Measurements from ENCODE around the gene C9orf72.

GRCh38 chr9:27514551-27514950 lies 58.7 kb downstream of the C9orf72 start:
- TF ChIP-seq EZH2 (IDR thresholded peaks at IDR 0.05; ENCODE audit: low read depth, unreplicated experiment) (no peak), REST (IDR thresholded peaks at IDR 0.05; ENCODE audit: unreplicated experiment) (no peak), EZH2phosphoT487 (IDR thresholded peaks at IDR 0.05; ENCODE audit: unreplicated experiment) (no peak), POLR2AphosphoS5 (IDR thresholded peaks at IDR 0.05; ENCODE audit: low read depth) (no peak), CREB1 (CRISPR knock-in tag; IDR thresholded peaks at IDR 0.05; ENCODE audit: low read depth) (no peak), STAT1 (IDR thresholded peaks at IDR 0.05; ENCODE audit: unreplicated experiment) (no peak), JUNB (IDR thresholded peaks at IDR 0.05; ENCODE audit: unreplicated experiment) (no peak), ZNF114 (CRISPR knock-in tag; IDR thresholded peaks at IDR 0.05) (no peak), ZNF331 (CRISPR knock-in tag; IDR thresholded peaks at IDR 0.05; ENCODE audit: low read depth) (no peak), NANOG (IDR thresholded peaks at IDR 0.05; ENCODE audit: borderline replicate concordance) (no peak)
- TF ChIP-seq, protein P1, sequence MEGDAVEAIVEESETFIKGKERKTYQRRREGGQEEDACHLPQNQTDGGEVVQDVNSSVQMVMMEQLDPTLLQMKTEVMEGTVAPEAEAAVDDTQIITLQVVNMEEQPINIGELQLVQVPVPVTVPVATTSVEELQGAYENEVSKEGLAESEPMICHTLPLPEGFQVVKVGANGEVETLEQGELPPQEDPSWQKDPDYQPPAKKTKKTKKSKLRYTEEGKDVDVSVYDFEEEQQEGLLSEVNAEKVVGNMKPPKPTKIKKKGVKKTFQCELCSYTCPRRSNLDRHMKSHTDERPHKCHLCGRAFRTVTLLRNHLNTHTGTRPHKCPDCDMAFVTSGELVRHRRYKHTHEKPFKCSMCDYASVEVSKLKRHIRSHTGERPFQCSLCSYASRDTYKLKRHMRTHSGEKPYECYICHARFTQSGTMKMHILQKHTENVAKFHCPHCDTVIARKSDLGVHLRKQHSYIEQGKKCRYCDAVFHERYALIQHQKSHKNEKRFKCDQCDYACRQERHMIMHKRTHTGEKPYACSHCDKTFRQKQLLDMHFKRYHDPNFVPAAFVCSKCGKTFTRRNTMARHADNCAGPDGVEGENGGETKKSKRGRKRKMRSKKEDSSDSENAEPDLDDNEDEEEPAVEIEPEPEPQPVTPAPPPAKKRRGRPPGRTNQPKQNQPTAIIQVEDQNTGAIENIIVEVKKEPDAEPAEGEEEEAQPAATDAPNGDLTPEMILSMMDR (conservative IDR thresholded peaks at IDR 0.05; ENCODE audit: low read depth in 2 of 2) = no peak
- TF ChIP-seq, protein P2, sequence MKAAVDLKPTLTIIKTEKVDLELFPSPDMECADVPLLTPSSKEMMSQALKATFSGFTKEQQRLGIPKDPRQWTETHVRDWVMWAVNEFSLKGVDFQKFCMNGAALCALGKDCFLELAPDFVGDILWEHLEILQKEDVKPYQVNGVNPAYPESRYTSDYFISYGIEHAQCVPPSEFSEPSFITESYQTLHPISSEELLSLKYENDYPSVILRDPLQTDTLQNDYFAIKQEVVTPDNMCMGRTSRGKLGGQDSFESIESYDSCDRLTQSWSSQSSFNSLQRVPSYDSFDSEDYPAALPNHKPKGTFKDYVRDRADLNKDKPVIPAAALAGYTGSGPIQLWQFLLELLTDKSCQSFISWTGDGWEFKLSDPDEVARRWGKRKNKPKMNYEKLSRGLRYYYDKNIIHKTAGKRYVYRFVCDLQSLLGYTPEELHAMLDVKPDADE (IDR thresholded peaks at IDR 0.05) = no peak
- TF ChIP-seq, protein P3, sequence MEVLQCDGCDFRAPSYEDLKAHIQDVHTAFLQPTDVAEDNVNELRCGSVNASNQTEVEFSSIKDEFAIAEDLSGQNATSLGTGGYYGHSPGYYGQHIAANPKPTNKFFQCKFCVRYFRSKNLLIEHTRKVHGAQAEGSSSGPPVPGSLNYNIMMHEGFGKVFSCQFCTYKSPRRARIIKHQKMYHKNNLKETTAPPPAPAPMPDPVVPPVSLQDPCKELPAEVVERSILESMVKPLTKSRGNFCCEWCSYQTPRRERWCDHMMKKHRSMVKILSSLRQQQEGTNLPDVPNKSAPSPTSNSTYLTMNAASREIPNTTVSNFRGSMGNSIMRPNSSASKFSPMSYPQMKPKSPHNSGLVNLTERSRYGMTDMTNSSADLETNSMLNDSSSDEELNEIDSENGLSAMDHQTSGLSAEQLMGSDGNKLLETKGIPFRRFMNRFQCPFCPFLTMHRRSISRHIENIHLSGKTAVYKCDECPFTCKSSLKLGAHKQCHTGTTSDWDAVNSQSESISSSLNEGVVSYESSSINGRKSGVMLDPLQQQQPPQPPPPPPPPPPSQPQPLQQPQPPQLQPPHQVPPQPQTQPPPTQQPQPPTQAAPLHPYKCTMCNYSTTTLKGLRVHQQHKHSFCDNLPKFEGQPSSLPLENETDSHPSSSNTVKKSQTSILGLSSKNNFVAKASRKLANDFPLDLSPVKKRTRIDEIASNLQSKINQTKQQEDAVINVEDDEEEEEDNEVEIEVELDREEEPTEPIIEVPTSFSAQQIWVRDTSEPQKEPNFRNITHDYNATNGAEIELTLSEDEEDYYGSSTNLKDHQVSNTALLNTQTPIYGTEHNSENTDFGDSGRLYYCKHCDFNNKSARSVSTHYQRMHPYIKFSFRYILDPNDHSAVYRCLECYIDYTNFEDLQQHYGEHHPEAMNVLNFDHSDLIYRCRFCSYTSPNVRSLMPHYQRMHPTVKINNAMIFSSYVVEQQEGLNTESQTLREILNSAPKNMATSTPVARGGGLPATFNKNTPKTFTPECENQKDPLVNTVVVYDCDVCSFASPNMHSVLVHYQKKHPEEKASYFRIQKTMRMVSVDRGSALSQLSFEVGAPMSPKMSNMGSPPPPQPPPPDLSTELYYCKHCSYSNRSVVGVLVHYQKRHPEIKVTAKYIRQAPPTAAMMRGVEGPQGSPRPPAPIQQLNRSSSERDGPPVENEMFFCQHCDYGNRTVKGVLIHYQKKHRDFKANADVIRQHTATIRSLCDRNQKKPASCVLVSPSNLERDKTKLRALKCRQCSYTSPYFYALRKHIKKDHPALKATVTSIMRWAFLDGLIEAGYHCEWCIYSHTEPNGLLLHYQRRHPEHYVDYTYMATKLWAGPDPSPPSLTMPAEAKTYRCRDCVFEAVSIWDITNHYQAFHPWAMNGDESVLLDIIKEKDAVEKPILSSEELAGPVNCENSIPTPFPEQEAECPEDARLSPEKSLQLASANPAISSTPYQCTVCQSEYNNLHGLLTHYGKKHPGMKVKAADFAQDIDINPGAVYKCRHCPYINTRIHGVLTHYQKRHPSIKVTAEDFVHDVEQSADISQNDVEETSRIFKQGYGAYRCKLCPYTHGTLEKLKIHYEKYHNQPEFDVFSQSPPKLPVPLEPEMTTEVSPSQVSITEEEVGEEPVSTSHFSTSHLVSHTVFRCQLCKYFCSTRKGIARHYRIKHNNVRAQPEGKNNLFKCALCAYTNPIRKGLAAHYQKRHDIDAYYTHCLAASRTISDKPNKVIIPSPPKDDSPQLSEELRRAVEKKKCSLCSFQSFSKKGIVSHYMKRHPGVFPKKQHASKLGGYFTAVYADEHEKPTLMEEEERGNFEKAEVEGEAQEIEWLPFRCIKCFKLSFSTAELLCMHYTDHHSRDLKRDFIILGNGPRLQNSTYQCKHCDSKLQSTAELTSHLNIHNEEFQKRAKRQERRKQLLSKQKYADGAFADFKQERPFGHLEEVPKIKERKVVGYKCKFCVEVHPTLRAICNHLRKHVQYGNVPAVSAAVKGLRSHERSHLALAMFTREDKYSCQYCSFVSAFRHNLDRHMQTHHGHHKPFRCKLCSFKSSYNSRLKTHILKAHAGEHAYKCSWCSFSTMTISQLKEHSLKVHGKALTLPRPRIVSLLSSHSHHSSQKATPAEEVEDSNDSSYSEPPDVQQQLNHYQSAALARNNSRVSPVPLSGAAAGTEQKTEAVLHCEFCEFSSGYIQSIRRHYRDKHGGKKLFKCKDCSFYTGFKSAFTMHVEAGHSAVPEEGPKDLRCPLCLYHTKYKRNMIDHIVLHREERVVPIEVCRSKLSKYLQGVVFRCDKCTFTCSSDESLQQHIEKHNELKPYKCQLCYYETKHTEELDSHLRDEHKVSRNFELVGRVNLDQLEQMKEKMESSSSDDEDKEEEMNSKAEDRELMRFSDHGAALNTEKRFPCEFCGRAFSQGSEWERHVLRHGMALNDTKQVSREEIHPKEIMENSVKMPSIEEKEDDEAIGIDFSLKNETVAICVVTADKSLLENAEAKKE (CRISPR knock-in tag; IDR thresholded peaks at IDR 0.05) = no peak
